HT1080 (cell line): ENCODE measurements around the gene INPP5A. TPM values are rescaled to one million over a fixed set of nuclear protein-coding genes. Genes with fewer than 3 reads are reported as not detected.
"Not testable (repeated sequence)": the region's sequence is repeated elsewhere in the genome, so short reads cannot be mapped to it uniquely, and the experiment has no call there.

Experiments
- DNase-seq: peaks from one replicate; pipeline ENCODE4 v3.0.0-alpha.2; 2015; ENCODE audit warnings: low read depth
- total RNA-seq: library from RNA; depleted of rRNA; stranded (reverse); fragments of >200 nt; shearing (Covaris generic); gene quantifications from 2 replicates; pipeline ENCODE4 v1.2.3, GENCODE V29; 2014

Gene INPP5A
- total RNA-seq, 1 experiment from 2014 or later, result 34.4 TPM

DNA sequence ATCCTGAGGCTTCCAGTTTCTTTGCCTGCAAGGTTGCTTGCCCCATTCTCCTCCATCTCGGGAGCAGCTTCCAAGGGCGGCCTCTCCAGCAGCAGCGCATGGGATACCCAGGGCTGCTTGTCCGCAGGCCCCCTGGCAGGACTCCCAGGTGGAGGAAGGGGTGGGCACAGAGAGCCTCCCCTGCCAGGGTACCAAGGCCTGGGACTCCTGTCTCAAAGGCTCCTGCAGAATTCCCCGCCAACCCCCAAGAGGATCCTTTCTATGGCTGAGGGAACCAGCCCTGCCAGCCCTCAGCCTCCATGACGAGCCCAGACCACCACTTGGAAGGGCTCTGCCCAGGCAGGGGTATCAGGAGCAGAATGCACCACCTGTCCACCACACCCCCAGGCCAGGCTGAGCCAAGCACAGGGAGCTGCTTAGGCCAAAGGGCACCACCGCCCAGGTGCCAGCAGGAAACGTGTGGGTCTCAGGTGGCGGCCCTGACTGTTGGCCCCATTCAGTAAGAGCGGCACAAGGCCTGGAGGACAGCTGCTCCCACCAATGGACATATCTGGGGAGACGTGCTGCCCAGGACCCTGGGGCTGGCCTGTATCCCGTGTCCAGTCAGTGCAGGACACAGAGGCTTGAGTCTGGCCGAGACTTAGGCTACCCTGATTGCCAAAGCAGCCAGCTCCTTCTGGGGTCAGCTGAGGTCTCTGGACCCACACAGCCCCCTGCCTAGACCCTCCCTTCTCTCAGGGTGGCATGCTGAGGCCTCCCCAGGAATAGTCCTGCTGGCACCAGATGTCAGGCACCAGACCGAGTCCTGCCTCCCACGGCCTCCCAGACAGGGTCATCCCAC, 33.8 kb upstream of the INPP5A start:
- no peak for DNase-seq

DNA sequence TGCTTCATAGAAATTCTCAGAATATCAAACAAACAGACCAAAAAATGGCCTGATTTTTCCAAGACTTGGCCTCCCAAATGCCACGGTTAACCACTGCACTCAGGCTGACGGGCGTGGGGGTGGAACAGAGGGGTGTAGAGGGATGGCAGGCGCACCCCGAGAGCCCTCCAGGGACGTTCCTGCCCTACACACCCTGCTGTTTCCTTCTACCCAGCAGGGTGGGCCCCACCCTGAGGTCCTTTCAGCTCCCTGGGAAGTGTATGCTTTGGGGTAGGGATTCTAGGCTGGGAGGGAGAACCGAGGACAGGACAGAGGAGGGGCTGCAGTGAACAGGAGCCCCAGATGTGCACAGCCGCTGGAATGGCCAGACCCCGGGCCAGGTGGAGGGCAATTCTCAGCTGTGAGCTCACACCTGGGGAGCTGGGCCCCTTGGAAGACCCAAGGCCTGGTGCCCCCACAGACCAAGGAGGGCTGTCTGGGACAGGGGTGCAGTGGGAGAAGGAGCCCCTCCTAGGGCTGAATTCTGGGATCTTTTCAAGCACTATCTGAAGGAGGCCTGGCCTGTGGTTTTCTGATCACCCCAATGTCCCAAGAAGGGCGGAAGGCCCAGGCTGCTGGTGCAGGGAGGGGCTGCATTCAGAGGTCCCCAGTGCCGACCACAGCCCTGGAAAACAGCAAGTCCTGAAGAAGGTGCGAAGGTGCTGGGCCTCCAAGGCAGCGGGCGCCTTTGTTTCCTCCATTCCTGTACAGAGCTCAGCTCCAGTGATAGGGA, 32.9 kb upstream of the INPP5A start:
- no peak for DNase-seq

DNA sequence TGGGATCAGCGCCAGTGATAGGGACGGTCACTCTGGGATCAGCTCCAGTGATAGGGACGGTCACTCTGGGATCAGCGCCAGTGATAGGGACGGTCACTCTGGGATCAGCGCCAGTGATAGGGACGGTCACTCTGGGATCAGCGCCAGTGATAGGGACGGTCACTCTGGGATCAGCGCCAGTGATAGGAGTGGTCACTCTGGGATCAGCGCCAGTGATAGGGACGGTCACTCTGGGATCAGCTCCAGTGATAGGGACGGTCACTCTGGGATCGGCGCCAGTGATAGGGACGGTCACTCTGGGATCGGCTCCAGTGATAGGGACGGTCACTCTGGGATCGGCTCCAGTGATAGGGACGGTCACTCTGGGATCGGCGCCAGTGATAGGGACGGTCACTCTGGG, 32.0 kb upstream of the INPP5A start:
- DNase-seq, result not testable (repeated sequence)

DNA sequence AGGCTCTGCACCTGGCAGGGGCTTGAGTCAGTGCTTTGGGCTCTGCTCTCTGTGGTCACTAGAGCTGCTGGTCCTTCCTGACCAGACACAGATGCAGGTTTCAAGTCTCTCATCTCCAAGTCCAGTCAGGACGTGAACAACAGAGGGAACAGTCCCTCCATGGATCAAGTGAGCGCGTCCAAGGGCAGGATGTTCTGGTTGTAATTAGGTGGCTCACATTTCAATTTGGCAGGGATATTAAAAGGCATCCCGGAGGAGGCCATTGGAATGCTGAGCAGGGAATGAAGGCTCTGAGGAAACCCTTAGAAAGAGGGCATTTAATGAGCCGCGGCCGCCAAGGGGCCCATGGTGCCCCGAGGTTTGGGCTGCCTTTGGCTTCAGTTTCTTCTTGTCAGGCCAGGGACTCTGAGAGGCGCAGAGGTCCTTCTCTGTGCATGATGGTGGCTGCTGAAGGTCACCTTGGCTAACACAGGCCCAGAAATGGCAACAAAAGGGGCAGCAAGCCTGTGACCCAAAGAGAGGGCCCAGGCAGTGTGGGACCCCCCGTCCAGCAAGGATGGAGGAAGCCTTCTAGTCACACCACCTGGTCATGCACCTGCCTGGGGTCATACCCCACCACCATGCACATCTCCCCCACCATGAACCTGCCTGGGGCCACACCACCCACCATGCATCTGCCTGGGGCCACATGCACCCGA, 30.7 kb upstream of the INPP5A start:
- DNase-seq, result no peak

DNA sequence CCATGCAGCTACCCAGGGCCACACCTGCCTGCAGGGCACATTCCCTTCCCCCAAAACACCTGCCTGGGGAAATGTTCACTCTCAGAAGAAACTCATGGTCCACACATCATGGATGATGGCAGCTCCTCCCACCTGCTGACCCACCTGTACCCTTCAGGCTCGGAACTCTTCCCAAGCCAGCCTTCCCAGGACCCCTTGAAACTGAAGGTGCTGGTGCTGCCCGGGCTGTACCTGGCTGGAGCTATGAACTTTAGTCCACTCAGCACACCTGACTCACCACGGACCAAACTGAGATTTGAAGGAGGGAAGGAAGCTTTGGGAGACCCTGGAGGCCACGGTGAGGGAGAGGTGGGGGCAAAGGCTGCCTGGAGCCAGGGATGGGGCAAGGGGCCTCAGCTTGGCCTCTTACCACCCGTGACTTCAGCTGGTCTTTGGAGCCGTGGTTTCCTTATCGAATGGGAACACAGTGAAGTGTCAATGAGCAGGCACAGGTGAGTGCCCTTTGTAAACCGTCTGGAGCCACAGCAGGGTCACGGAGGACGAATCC, 30.1 kb upstream of the INPP5A start:
- no peak for DNase-seq

DNA sequence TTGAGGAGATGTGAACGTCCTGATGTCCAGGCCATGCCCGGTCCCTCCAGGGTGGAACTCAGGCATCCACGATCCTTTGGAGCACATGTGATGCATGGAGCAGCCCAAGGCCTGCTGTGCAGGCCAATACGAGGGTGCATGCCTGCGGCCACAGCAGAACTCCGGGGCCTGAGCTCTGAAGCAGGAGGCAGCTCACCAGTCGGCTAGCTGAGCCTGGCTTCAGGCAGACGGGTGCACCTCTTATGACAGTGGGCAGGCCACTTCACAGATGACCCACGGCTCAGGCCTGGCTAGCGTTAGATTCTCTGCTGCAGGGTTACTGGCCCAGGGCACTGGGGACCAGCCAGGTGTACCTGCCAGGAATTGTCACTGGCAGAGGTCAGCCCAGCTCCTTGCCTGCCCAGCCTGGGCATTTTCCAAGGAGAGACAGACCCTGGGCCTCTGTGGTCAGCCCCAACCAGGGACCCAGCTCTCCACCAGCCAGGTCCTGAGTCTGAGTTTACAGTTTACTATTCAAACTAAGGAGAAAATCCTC, 29.6 kb upstream of the INPP5A start:
- no peak for DNase-seq

DNA sequence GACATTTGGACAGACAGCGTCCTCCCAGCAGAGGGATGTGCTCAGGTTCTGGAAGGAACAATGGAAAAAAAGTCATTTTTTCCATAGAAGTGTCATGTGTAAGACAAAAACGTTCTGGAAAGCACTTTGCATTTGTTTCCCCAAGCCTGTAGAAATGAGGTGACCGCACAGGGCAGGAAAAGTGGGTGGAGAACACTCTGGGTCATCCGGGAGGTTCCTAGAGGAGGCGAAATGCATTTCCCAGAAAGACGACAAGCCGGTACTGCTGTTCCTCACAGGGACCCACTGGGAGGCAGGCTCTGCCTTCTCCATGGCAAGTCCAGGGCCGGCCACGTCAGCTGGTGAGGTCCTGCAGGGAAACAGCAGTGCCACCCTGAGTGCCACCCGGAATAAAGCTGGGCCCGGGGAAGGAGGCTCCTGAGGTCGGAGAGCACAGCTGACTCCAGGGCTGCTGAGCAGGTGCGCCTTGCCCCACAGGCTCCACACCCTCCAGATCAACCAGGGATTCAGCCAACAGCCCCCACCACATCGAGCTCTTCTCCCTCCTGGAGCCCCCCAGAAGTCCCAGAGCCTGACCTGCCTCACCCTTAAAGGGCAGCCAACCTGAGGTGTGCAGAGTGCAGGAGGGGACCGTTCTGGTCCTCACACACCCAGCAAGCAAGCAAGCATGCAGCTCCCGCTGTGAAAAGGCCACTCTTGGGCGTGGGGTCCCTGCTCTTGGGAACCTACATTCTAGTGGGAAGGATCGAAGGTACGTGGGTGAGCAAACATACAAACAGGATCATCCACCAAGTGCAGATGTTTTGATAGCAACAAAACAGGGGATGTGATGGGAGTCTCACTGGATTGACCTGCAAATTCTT, 28.8 kb upstream of the INPP5A start:
- no peak for DNase-seq

DNA sequence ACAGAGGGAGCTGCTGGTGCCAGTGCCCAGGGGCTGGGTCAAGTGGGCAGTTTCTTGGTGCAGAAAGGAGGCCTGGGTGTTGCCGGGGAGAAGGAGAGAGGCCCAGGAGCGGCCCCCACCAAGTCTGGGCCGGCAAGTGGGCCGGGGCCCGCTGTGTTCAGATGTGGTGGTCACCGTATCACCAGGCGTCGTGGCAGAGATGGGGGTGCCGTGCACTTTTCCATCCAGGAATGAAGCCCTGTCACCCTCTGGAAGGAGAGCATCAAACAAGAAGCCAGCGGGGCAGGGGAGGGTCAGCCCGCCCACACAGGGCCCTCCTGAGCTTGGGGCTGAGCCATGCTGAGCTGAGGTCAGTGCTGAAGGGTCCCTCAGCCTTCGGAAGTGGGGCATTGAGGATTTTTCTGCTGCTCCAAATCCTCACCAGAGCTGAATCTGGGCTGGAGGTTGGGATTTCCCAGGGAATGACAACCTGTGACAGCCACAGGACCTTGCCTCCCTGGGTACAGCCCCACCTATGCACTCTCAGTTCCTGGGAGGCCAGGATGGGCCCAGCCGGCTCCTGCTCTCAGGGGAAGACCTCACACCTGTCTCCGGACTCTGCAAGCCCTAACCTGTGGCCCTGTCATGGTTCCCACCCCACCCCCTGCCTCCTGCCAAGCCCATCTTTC, 27.9 kb upstream of the INPP5A start:
- no peak for DNase-seq

DNA sequence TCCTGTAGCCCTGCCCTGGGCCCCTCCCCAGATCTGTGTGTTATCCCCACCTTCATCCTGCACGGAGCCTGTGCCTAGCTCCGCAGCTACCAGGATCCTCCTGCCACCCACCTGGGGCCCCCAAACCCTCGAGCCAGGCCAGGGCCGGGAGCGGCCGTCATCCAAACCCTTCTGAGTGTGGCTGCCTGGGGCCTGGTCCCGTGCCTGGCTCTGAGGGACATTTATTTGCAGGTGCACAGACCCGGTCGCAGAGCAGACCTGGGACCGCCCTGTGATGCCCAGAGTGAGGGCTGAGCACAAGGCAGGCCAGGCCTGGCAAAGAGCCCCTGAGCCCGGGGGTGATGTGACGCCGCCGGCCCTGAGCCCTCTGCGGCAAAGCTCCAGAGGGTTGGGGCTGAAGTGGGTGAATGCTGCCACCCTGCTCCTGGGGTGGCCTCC, 27.4 kb upstream of the INPP5A start:
- no peak for DNase-seq

DNA sequence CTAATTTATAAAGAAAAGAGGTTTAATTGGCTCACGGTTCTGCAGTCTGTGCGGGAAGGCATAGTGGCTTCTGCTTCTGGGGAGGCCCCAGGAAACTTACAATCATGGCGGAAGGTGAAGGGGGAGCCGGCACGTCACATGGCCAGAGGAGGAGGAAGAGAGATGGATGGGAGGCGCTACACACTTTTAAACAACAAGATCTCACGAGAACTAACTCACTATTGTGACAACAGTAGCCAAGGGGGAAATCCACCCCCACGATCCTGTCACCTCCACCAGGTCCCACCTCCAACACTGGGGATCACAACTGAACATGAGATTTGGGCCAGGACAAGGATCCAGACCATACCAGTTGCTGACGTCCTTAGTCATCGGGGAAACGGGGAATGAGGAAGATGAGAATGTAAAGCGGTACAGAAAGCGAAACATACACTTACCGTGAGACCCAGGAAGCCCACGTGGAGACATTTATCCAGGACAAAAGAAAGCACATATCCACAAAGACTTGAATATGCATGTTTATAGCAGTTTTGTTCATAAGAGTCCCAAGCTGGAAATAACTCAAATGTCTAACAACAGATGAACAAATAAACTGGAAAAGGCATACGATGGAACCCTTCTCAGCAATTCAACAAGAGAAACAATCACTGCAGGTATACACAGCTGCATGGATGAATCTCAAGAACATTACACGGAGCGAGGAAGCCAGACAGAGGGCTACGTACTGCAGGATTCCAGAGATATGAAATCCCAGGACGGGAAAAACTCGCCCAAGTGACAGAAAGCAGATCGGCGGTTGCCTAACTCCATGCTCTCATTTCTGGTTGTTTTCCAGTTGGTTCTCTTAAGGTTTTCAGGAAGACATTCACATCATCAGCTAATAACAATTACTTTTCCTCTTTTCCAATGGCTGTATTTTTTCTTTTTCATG, 26.2 kb upstream of the INPP5A start:
- no peak for DNase-seq

DNA sequence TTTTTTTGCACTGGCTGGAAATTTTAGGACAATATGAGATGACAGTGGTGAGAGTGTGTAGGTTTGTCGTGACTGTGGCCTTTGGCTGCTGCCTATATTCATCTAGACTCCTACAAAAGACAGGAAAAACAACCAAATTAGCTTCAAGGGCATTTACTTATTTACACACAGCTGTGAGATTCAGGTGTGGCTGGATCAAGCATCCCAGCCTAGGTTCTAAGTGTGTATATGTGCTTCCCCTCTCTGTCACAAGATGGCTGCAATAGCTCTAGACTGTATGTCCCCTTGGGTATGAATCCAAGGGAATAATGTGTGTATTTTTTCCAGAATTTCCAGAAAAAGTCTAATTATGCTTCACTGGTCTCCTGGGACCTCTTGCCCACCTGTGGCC, 25.5 kb upstream of the INPP5A start:
- no peak for DNase-seq

DNA sequence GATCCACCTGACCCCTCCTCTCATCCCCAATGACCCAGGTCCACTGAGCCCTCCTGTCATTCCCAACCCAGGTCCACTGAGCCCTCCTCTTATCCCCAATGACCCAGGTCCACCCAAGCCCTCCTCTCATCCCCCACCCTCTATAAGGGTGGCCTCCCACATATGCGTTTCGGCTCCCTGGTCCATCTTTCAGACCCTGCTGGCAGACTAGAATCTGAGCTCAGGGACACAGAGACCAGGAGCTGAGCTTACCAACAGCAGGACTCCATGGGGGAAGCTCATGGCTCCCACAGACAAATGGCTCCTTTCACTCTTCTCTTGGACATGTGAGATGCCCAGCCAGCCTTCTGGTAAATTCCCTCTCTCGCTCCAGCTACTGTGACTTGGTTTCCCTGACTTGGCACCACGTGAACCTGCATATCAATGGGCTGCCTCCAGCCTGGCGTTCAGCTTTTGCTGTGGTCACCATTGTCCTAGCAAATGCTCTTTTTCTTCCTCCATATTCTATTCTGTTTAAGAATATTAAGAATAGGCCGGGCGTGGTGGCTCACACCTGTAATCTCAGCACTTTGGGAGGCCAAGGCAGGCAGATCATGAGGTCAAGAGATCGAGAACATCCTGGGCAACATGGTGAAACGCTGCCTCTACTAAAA, 24.8 kb upstream of the INPP5A start:
- DNase-seq, result no peak

DNA sequence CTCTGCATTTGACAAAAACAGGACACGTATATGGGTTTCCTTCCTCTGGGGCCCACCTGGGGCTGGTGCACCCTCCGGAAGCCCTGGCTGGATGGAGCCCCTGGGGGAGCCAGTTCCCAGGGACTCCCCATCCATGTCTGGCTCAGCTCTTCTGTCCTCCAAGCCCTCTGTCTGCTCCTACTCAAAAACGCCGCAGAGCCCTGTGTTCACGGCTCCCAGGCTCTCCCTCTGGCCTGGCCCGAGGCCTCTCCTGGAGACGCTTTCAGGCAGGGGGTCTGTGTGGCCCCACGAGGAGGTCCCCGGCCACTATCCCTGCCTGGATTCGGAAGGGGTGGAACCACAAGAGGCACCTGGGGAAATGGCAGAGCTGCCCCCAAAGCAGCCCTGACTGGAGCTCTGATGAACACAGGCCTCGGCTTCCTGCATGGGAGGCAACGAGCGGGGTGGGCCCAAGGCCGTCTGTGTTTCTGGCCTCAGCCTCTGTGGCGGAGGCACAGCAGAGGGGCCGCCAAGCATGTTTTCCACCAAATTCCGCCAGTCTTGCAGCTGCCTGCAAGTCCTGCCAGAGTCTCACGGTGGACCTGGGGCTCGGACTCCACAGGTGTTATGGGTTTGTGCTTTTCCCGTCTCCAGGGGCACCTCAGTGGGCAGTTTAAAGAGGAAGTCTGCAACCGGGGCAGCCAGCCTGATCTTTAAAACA, 22.6 kb upstream of the INPP5A start:
- no peak for DNase-seq

DNA sequence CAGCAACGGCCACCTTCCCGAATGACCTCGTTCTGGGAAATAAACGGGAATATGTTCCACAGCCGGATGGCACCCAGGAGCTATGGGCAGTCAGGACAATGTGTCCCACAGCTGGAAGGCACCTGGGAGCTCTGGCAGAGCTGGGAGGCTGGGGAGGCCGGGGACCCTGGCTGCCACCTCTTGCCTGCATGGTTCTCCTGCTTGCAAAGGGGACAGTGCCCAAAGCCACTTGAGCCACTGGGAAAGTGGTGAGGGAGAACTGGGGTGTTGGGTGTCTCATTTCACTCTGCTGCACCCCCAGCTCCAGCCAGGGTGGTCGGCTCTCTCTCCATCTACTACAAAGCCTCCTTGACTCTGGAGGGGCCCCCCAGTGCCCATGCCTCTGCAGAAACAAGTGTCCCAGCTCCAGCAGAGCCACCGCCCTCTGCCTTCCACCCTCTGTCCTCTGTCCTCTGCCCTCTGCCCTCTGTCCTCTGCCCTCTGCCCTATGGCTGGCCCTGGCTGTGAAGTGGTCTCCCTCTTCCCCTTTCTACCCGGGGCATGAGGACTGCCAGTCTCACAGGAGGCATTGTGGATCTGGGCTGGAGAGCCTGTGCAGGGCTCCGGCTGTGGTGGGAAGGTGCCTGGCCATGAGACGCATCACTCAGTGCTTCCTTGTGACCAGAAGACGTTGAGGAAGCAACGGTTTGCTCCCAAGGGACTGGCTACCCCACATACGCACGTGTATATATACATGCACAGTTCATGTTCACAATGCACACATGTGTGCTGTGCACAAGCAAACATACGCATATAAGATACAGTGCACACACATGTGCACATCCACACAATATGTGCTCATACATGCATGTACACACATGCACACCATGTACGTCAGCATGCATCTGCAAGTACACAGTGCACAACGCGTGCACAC, 21.5 kb upstream of the INPP5A start:
- DNase-seq, result no peak

DNA sequence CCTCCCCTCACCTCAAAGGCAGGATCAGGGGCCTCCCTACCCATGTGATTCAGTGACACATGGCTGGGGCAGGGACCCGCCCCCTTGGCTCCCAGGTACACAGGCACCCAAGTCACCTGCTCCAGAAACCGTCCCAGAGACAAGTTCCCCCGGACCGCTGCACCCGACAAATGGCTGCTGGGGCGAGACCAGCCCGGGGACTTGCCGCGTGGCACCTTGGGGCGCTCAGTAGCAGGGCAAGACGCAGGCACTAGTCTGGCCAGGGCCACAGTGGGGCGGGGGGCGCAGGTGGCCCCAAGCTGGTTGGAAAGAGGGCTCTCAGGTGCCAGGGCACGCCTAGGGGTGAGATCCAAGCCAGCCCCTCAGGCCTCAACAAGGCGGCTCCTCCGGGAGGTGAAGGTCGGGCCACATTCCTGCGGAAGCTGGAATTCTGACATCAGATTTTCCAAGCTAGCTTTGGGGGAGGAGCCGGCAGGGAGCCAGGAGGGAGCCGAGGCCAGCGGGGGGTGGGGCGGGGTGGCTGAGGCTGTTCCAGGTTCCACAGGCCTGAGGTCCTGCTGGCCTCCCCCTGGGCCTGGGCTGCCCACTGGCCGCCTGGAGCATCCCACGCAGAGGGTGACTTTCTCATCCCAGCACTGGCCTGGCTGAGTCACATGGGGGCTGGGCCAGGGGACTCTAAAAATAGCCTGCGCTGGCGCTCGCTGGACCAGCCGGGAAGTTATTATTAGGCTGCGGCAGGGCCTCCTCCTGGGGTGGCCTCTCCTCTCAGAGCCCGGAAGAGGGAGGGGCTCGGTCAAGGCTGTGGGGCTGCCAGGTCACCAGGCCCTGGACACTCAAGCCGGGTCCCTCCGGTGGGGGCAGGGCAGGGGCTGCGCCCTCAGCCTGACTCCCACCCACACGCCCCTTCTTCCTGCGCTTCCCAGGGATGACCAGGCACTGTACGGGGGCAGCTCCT, 20.5 kb upstream of the INPP5A start:
- DNase-seq, result peak; percentile 89
